GM19467 (cell line): ENCODE results near the gene EN1.

Experiments used
- ATAC-seq: cut with Tn5 transposase; IDR thresholded peaks from one replicate; pipeline ENCODE4 v1.9.1; 2021; ENCODE audit warnings: mild to moderate bottlenecking, moderate library complexity; ENCODE audit not compliant: unreplicated experiment

The EN1 gene

DNA sequence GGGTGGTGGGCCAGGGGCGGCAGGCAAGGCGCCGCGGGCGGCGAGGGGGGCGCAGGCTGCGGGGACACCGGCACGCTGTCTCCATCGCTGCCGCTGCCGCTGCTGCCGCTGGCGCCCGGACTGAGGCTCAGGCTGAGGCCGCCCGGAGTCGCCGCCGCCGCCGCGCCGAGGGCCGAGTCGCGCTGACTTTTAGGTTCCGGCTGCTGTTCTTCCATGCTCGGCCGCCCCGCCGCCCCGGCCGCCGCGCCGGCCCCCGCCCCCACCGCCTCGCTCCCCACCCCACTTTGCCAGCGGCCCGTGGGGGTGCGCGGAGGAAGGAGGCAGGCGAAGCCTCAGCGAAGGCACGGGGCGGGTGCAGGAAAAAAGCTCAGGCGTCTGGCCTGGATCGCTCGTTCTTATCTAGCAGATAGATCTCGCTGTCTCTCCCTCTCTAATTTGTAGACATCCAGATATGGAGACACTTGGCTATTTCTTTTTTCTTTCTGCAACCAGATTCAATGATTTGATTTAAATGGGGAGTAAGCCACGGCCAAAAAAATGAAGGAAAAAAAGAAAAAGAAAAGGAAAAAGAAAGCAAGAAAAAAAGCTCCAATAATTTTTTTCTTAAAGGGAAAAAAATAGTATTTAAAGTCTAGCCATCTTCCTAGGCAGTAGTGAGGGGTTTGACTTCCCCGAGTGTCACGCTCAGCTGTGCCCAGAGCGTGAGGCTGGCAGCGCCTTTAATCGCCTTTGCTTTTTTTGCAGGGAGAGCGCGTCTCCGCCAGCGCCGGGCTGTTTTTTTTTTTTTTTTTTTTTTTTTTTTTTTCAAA, at the start of gene EN1:
TSS of gene EN1 (minus strand) at position 696 of the 809 bp plus-strand sequence. CDS start at position 215, 481 bp downstream.
- ATAC-seq = no peak

DNA sequence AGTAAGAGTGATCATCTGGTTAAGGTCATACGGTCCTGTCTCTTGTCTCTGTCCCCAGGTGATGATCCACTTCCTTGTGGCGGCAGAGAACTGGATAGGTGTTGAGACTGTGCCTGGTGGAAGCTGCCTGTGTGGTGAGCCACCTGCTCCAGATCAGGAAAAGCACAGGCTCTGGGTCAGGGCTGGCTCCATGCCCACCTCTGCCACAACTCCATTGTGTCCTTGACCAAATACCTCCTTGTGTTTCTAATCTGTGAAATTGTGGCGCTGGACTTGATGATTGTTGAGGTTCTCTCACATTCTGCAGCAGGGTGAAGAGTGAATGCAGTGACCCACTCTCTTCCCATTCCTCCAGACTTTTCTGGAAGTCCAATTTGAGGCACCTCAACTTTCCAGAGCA, 45.7 kb upstream of the EN1 start:
- no peak for ATAC-seq

DNA sequence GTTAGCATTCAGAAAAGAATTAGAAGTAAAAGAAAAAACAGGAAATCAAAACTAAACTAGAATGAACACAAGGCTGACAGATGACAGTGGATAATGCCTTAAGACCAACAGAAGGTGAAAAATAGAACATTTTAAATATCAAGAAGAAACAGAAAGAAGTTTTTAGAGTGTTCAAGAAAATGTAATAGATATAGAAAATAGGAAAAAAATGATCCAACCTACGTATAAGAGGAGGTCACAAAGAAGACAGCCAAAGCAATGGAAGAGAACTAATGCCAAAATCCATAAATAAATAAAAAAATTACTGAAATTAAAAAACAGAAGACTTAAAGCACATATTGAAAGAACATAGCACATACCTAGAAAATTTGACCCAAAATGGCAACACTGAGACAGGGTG, 42.5 kb upstream of the EN1 start:
- ATAC-seq = no peak

DNA sequence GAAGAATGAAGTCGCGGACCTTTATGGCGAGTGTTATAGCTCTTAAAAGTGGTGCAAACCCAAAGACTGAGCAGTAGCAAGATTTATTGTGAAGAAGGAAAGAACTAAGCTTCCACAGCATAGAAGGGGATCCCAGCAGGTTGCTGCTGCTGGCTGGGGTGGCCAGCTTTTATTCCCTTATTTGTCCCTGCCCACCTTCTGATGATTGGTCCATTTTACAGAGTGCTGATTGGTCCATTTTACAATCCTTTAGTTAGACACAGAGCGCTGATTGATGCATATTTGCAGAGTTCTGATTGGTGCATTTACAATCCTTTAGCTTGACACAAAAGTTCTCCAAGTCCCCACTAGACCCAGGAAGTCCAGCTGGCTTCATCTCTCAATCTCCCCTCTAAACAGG, 36.3 kb upstream of the EN1 start:
- ATAC-seq = no peak

DNA sequence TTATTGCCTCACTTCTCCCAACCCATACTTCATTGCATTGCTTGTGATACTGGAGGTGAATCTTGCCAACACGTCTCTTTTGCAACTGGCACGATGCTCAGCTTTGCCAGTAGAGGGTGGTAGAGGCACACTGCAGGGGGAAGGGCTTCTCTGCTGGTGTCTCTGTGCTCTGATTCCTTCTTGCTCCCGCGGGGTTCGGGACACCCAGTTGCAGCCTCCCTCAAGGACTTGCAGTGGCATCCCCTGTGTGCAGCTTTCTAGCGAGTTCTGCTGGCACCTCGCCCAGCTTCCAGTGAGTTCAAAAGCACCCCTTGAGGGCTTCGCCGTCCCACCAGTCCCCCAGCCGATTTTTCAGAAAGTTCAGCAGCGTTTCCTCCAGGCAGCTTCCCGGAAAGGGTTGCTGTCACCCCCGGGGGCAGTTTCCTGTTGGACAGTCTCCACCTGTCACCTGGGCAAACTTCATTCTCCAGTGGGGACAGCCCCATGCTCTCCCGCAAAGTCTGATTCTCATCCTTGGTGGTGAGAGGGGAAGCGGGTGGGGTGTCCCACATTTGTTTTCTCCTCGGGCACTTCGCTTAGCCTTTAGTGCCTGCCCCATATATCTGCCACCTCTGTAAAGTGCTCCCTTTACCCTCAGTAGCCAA, 35.4 kb upstream of the EN1 start:
- ATAC-seq = peak; percentile 77

DNA sequence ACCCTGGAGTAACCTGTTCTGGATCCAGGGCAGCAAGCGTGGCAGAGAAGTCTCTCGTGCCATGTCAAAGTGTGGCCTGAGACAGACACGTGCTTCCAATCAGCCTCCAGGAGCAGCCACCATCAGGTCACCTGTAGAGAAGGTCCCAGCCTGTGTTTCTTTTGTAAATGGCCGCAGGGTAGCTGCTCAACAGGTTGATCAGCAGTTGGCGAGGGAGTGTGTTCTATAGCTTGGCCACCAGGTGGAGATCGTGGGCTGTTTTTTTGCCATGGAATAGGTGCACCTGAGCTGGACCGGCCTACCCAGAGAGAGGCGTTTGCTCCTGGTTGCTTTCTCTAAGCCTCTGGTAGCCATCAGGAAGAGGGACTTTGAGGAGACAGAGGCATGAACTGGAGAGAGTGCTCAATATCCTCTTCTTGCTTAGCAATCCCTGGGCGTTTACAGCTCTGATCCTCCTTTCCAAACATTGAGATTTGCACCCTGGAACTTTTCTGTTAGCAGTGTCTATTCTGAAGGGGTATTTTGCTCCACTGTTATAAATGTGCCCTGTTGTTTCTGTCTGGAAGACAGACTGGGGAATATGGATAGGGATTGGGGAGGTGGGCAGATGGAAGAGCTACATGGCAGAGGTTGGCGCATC, 34.2 kb upstream of the EN1 start:
- peak; percentile 92 for ATAC-seq

DNA sequence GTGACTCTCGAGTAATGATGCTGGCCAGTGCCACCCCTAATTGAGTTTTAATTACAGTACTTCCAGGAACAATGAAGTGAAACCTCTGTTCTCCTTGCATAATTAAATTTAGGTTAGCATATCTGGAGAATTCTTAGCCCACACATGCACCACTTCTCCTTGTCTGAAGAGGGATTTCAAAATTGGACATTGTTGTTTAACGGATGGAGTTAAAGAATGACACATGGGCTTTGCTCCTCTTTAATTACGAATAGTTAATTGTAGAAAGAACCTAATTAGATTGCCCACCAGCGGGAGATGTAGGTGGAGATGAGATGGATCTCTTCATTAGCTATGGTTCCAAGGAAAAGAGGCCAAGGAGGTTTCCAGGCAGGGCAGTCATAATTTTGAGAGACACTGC, 33.1 kb upstream of the EN1 start:
- ATAC-seq = no peak

DNA sequence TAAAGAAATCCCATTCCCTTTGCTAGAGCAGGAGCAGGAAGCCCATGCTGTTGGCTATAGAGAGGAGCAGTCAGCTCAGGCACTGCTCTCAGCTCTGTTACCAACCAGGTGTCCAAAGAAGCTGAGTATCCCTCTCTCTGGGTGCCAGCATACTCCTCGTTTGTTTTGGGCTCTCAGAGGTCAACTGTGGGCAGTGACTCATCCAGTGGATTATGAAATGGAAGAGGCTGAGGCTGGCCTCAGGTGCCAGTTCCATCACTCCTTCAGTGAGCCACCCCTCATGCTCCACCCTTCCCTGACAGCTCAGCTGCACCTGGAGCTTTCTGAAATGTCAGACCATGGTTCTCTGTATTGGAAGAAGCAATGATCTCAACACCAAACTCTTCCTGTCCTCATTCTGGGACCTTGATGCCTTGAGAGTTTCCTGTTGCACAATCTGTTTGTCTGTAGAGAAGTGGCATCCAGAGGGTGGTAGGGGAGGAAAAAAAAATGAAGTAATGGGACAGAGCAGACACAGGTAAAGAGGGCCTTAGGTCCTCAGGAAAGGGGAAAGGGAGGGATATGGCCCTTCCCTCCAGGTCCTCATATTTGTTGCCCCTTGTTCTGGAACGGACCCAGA, 31.2 kb upstream of the EN1 start:
- ATAC-seq = no peak

DNA sequence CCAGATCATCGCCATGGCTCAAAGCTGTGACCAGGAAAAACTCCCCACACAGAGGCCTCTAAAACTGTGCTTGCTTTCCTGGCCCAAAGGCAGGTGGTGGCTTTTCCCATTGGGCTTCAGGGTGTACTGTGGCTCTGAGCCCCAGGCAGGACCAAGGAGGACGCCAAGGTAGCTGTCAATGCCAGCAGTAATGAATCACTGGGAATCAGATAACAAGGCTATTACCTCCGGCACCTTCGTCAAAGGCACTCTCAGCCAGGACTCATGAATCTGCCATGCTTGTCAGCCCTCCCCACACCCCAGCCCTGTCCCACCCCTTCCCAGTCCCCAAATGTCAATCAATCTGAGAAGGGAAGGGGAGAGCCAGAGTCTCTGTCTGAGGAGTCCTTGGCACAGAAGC, 27.9 kb upstream of the EN1 start:
- no peak for ATAC-seq

DNA sequence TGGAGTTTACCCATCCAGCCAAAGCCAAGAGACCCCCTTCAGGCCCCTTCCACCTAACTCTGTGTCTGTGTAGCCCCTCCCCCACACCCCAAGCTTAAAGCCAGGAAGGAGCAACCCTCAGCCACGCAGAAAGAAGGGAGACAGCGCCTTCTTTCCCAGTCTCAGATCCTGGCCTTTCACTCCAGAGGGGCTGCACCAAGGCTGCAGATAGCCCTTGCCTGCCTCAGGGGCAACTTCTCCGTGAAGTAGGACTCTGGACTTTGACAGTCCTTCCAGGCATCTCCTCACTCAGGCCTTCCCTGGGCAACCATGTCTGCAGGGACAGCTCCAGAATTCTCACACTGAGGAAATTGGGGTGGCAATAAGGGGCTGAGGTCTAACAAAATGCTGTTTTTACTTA, 26.9 kb upstream of the EN1 start:
- no peak for ATAC-seq

DNA sequence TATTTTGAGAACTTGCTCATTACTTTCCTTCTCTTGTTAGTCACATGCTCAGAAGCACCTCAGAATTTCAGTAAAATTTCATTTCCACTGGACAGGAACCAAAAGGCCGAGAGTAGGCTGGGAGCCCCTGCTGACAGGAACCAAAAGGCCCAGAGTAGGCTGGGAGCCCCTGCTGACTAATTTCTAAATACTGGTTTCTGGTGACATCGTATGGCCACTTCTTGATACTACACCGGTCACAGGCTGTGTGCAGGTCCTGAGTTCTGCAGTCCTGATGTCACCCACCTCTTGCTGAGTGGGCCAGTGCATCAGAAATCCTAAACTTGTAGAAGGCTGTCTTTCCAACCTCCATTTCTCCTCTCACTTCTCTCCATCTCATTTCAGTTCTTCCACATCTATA, 17.7 kb upstream of the EN1 start:
- peak; percentile 89 for ATAC-seq

DNA sequence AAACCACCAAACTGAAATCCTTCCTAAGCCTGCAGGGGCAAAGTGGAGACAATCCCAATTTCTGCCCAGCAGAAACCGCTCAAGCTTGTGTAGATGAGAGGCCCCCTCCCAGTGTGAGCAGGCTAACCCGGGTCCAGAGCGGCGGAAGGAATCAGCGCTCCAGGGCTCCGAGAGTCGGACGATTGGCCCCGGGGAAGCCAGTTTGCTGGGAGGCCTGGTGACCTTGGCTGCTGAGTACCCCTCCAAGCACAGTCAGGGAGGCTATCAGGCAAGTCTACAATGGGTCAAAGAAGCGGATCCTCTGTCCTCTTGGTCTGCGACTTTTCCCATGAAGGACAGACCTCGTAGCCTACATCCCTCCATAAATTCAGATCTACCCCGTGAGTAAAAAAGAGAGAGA, 16.8 kb upstream of the EN1 start:
- no peak for ATAC-seq

DNA sequence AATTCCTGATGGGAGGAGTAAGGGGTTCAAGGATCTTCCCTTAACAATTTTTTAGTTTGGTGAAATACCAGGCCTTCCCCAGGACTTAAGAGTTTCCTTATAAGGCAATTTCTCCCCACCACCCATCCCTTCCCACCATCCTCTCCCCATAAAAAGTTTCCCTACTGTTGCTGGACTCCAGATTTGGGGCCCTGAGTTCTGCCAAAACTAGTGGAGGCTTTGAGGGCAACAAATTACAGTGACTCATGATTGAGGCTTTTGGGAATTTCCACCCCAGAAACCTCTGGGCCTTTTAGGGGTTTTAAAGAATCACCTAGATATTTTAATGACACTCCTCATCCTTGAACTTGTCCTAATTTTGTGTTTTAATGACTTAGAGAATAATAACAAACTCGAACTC, 14.3 kb upstream of the EN1 start:
- no peak for ATAC-seq

DNA sequence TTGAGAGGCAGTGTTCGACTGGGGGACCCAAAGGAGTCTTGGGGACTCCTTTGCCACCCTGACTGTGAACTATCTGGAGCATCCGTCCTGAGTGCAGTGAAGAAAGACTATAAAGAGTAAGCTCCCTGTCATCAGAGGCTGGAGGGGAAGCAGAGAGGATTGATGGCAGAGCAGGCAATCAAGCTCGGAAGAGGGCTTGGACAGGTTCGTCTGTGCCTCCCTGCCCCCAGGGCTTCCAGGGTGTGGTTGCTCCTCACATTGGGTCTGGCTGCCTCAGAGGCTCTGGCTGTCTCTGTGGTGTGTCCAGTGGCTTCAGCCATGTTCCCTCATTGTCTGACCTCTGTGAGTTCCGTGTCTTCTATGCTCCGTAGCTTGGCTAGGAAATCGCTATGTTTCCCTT, 13.8 kb upstream of the EN1 start:
- ATAC-seq = no peak

DNA sequence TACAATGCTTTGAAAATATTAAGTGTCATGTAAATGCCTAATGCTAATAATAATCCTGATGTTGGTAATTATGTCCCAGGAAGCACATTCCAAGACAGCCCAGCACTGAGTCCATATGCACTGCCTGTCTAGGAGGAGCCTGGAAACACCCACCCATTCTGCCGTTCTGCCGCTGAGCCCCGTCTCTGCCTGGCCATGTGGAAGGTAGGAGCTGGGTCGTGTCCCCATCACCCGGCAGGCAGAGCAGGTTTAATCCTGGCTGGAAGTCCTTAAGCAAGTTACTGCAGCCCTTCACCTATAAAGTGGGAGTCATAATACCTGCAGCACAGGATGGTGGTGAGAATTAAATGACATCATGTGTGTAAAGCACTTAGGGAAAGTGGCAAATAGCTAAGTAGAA, 13.1 kb upstream of the EN1 start:
- no peak for ATAC-seq

DNA sequence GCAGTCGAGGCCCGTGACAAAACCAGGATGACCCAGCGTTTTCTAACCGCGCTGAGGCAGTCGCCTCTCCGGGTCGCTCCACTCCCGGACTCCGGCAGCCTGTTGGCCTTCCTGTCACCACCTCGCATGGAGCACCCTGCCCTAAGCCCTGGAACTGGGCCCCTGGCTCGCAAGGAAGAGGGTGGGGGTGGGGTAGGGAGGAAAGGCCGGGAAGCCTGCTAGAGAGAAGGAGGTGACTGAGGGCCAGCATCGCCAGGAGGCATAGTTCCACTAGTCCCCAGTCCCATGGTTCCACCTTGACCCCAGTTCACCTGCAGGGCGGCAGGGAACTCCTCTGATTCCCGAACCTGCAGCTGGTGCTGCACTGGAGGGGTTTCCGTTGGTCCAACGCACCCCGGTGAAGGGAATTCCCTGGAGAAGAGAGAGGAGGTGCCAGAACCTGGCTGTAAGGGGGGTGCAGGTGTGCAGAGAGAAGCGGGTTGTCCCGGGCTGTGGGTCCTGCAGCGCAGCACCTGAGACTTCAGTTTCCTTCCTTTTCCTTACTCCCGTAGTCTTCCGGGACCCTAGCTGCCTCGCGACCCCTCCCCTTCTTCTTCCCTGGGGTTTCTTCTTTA, 11.8 kb upstream of the EN1 start:
- no peak for ATAC-seq

DNA sequence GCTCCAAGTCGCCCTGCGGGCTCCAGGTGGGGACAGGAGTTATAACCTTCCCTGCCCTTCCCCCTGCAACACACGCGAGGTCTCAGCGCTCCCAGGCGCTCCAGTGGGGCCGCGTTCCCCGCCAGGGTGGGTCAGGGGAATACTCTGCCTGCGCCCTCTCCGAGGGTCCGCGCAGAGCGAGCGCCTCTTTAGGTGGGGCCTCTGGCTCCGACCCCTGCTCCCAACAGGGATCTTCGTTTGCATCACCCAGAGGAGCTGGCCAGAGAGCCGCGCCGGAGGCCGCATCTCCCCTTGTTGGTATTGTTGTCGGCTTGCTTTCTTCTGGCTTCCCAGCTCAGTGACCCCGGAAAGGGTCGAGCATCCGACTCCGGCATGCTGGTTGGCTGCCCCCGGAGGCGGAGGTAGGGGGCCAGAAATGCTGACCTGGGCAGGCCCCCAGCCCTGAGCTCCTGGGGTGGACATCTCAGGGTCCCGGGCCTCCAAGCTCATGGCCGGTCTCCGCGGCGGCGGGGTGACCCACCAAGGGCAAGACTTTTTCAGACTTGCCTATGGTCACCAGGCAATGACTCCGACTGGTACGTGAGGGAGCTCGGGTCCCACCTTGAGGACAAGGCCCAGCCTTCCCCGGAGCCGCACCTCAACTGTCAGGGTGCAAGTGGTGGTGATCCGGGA, 11.2 kb upstream of the EN1 start:
- no peak for ATAC-seq

DNA sequence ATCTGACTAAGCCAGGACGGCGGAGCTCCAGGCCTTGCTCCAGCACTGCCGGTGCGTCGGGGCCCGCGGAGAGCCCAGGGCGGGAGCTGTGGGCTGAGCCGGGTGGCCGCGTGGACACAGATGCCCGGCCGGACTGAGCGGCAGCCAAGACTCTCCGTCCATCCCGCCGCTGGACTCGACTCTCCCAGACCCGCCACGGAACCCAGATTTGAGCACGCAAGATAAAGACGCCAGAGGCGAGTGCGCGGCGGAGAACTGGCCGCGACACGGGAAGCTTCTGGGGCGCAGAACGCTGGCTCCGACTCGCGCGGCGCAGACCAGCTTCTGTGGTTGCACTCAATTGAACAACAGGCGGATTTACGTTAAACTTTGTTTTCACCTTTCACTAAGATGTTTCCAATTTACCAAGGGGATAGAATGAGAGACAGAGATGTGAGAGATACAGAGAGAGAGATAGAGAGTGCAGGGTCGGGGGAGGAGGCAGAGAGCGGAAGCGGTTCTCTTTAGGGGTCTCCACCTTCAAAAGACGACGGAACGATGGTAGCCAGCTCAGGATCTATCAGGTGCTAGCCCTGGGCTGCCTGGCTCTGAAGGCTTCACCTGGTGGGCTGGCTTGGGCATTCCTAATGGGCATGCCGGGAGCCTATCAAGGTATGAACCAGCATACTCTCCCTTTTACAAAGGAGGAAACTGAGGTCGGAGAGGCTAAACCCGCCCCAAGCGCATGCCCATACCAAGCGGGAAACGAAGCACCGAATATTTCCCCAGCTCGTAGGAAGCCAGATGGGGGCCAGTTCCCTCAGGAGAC, 10.4 kb upstream of the EN1 start:
- no peak for ATAC-seq

DNA sequence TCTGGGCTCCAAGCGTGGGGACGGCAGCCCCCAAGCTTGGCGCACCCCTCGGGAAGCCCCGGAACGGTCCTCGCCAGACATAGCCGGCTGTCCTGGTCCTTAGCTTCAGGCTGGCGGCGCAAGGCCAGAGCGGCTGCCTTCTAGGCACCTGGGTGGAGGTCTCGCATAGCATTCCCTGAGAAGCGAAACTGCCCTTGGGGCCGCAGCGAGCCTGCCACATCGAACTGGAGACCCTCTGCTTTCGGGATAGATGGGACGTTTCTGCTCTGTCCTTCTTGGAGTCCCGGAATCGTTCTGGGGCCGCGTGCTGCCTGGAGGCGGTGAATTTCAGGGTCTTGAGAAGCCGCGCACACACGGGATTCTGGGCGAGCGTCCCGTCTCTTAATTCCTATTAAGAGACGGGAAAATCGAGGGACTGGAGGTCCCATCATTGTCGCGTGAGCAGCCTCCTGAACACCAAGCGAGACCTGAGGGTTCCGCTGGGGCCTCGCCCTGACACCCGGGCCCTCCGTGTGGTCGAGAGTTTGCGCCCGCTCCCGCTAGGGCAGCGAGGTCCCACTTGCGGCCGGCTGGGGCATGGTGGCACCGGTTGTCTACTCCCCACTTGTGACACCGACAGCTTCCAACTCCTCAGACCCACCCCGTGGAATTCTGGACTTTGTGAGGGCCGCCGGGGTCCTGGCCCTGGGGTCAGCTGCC, 9.7 kb upstream of the EN1 start:
- no peak for ATAC-seq
